Astrocyte of the spinal cord (primary cell): Measurements from ENCODE around the gene ANKRD12.

Source experiments
- DNase-seq: peaks from one replicate; pipeline ENCODE4 v3.0.0; 2011; ENCODE audit warnings: low read depth, low spot score
- H3K4me3 ChIP-seq: 2 replicates; pipeline ENCODE4 v1.5.1; 2011; ENCODE audit warnings: low read depth, mild to moderate bottlenecking, low read length, moderate library complexity
- in situ Hi-C: cut with HindIII; loops from 2 replicates; pipeline ENCODE4 v1.10.0; 2017; ENCODE audit warnings: low sequenced_read_pairs
- TF ChIP-seq, protein P1 (sequence below): IDR thresholded peaks from 2 replicates; pipeline ENCODE4 v1.5.1; 2012; ENCODE audit warnings: low read depth, mild to moderate bottlenecking, low read length, inconsistent platforms

Gene ANKRD12

DNA sequence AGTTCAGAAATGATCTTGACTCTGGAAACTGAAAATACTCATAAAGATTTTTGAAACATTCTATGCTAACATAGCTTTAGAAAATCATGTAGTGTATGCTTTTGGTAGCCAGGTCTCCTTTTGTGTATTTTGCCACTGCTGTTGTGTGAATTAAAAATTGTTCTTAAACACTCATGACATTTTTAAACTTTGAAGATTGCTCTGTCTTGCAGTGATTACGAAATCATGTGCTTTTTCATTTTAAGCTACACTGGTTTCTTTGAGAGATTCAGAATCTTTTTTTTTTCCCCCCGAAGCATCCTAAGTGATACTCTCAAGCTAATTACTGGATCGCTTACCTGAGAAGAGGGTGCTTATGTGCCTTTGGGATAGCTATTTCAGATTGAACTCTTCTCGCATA is 60.0 kb downstream of the ANKRD12 start:
- in situ Hi-C loops: no loop called here

DNA sequence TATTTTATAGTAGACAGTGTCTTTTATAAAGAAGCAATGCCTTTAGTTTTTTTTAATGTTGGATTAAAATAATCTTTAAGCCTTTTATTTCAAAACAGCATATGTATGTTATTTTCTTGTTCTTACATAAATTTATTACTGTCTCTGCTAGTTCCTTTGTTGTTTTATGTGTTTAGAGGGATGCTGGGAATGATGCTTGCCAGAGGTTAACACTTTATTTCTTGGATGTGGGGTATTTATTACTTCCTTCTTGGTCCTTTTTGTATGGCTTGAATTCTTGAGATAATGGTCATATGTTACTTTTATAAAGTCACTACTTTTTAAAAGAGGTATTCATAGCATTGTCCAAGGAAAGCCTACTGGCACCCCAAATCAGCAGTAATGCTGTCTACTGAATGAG is 63.1 kb downstream of the ANKRD12 start:
- TF ChIP-seq, protein P1, sequence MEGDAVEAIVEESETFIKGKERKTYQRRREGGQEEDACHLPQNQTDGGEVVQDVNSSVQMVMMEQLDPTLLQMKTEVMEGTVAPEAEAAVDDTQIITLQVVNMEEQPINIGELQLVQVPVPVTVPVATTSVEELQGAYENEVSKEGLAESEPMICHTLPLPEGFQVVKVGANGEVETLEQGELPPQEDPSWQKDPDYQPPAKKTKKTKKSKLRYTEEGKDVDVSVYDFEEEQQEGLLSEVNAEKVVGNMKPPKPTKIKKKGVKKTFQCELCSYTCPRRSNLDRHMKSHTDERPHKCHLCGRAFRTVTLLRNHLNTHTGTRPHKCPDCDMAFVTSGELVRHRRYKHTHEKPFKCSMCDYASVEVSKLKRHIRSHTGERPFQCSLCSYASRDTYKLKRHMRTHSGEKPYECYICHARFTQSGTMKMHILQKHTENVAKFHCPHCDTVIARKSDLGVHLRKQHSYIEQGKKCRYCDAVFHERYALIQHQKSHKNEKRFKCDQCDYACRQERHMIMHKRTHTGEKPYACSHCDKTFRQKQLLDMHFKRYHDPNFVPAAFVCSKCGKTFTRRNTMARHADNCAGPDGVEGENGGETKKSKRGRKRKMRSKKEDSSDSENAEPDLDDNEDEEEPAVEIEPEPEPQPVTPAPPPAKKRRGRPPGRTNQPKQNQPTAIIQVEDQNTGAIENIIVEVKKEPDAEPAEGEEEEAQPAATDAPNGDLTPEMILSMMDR: no peak
- no peak for DNase-seq
- H3K4me3 ChIP-seq: no peak overlapping the region
- in situ Hi-C loops: no loop called here

More for the DNA sequence above, 60.0 kb downstream of the ANKRD12 start:
- H3K4me3 ChIP-seq: no peak overlapping the region
- TF ChIP-seq, protein P1: no peak
- no peak for DNase-seq

DNA sequence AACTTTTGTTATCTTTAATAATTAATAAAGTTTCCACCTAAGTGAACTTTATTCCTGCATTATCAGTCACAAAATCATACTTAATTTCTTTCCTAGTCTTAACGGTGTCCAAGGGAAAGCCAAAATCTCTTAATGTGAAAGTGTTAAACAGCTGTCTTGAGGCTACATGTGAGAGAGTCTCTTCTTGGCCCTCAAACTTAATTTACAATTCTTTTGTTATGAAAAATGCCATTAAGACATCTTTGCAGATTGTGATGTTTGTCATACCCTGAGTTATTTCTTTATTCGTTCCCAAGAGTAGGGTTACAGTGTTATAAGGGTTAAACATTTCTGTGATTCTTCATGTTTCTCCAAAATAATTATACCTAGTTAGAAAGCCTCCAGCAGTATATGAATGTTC is 64.6 kb downstream of the ANKRD12 start:
- in situ Hi-C loops: no loop called here
- no peak overlapping the region for H3K4me3 ChIP-seq

DNA sequence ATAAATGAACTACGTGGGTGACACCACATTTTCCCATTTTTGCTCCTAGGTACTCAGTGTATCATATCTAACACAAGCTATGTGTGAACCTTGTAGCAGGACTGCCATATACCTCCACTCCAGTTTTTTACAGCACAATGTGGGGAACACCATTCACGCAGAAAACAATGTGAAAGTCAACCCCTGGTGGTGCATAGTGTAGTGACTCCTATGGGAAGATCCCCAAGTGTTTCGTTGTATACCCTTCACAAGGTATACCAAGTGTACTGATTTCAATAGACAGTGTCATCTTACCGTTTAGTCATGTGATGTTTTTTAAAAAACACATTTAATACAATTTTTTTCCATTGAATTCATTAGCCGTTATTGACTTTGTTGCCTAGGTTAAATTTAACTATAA is 68.1 kb downstream of the ANKRD12 start:
- no peak overlapping the region for H3K4me3 ChIP-seq
- no peak for DNase-seq
- TF ChIP-seq, protein P1: no peak
- in situ Hi-C loops: no loop called here

More for the DNA sequence above, 64.6 kb downstream of the ANKRD12 start:
- no peak for DNase-seq
- TF ChIP-seq, protein P1: no peak

DNA sequence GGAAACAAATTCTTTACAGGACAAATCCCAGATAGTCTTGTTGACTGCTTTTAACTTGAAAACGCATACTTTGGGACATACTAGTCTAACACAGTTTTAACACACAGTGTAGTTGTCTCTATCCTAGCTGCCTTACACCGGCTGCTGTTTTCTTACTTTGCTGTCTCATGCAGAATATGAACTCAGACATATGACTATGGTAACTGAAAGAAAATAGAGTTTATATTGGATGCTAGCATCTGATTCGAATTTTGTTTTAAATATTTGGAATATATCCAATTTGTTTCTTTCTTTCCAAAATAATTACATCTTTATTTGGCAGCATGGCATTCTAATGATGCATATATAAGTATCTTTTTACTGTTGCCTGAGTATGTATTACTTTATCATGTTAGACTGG is 69.8 kb downstream of the ANKRD12 start:
- no peak for DNase-seq
- in situ Hi-C loops: no loop called here
- TF ChIP-seq, protein P1: no peak
- no peak overlapping the region for H3K4me3 ChIP-seq

DNA sequence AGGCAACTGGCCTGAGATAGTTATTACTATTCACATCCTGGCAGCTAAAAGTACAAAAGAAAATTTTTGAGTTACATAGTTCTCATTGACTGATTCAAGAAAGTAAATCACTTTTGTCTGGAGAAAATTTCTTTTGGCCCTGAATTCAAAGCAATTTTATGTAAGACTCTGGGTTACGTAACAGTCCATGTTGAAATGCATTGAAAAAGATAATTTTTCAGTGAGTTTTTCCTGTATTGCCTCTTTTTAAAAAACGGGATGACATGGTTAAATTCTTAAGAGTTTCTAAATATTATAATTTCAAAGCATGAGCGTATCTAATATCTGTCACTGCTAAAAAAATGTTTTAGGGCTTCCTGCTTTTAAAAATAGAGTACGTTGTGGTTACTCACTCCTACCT is 72.7 kb downstream of the ANKRD12 start:
- H3K4me3 ChIP-seq: no peak overlapping the region
- TF ChIP-seq, protein P1: no peak
- DNase-seq: no peak
- in situ Hi-C loops: no loop called here

DNA sequence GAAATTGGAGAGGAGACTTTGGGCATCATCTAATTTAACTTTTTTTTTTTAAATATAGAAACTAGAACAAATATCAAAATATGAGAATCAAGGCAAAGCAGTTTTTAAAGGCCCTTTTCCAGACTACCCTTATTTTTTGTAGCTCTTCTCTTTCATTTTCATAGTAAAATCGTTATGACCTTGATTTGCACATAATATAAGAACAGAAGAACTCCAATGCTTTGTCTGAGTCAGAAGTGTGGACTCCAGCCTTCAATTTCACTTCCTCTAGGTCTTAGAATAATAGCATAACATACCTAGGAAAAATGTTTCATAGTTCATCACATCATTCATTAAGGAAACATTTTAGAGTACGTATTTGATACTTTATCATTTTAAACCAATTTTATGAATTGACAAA is 74.4 kb downstream of the ANKRD12 start:
- in situ Hi-C loops: no loop called here
- H3K4me3 ChIP-seq: no peak overlapping the region
- TF ChIP-seq, protein P1: no peak

More for the DNA sequence above, 74.4 kb downstream of the ANKRD12 start:
- DNase-seq: no peak
